ENCODE results near the gene BCKDHB.

Gene BCKDHB

GRCh38 chr6:80098392-80098791 is 8.1 kb upstream of the BCKDHB start:
- TF ChIP-seq POLR2AphosphoS5 (IDR thresholded peaks at IDR 0.05; ENCODE audit: low read depth) (no peak), SPI1 (IDR thresholded peaks at IDR 0.05; ENCODE audit: borderline replicate concordance, low read depth) (no peak), GABPA (IDR thresholded peaks at IDR 0.05; ENCODE audit: low read depth) (no peak), CTCF (IDR thresholded peaks at IDR 0.05; ENCODE audit: insufficient read depth, low read length) (no peak), REST (IDR thresholded peaks at IDR 0.05; ENCODE audit: insufficient replicate concordance, low read depth) (no peak)
- no peak overlapping the region for H3K4me3 ChIP-seq (replicated peaks; ENCODE audit: insufficient read depth, low read length)
- H3K27ac ChIP-seq (replicated peaks), result no peak overlapping the region
- H3K27me3 ChIP-seq (ENCODE audit: insufficient read depth, poor library complexity, severe bottlenecking), result no peaks in the 10 kb centered on the region
- DNase-seq (ENCODE audit: low read depth in 1 of 2, low spot score in 1 of 2), result no peak

- TF ChIP-seq POLR2AphosphoS5 (IDR thresholded peaks at IDR 0.05; ENCODE audit: low read depth), result no peak
- TF ChIP-seq SPI1 (IDR thresholded peaks at IDR 0.05; ENCODE audit: borderline replicate concordance, low read depth), result no peak
- TF ChIP-seq GABPA (IDR thresholded peaks at IDR 0.05; ENCODE audit: low read depth), result no peak
- no peak for TF ChIP-seq CTCF (IDR thresholded peaks at IDR 0.05; ENCODE audit: insufficient read depth, low read length)
- no peak for TF ChIP-seq REST (IDR thresholded peaks at IDR 0.05; ENCODE audit: insufficient replicate concordance, low read depth)
- Histone ChIP-seq H3K27ac (replicated peaks) (no peak overlapping the region), H3K4me3 (replicated peaks; ENCODE audit: insufficient read depth, low read length) (no peak overlapping the region), H3K27me3 (ENCODE audit: insufficient read depth, poor library complexity, severe bottlenecking) (no peaks in the 10 kb centered on the region)
- DNase-seq (ENCODE audit: low read depth in 1 of 2, low spot score in 1 of 2), result no peak
These were observed 2.0 kb upstream of the BCKDHB start for GRCh38 chr6:80104520-80104919.

GRCh38 chr6:80105972-80106417 is 476 bp upstream of the BCKDHB start:
- no peak for DNase-seq (ENCODE audit: low read depth in 1 of 2, low spot score in 1 of 2)
- peak overlapping the region; percentile 87 for H3K4me3 ChIP-seq (replicated peaks; ENCODE audit: insufficient read depth, low read length)

More at GRCh38 chr6:80105972-80106417, 476 bp upstream of the BCKDHB start:
- Histone ChIP-seq H3K27me3 (ENCODE audit: insufficient read depth, poor library complexity, severe bottlenecking) (no peaks in the 10 kb centered on the region), H3K27ac (replicated peaks) (peak overlapping the region; percentile 51)
- TF ChIP-seq REST (IDR thresholded peaks at IDR 0.05; ENCODE audit: insufficient replicate concordance, low read depth) (no peak), POLR2AphosphoS5 (IDR thresholded peaks at IDR 0.05; ENCODE audit: low read depth) (no peak), CTCF (IDR thresholded peaks at IDR 0.05; ENCODE audit: insufficient read depth, low read length) (no peak), GABPA (IDR thresholded peaks at IDR 0.05; ENCODE audit: low read depth) (0 out of 2 replicates have a peak, but pooled peaks have one; percentile 25), SPI1 (IDR thresholded peaks at IDR 0.05; ENCODE audit: borderline replicate concordance, low read depth) (no peak)

Data from HL-60 (cell line).